Left lung (tissue), 10 donors: Measurements from ENCODE around the gene CPEB3. TPM values are rescaled to one million over a fixed set of nuclear protein-coding genes. Genes with fewer than 3 reads are reported as not detected.
"Not testable (repeated sequence)": the region's sequence is repeated elsewhere in the genome, so short reads cannot be mapped to it uniquely, and the experiment has no call there.

Experiments used
- ATAC-seq: fragments of 200-7000 bp; cut with Tn5 transposase; one replicate; pipeline ENCODE4 v1.9.1; 2020; ENCODE audit warnings: moderate library complexity
- DNase-seq, 4 donors: peaks; one replicate each; pipeline ENCODE4 v3.0.0-alpha.2; 2013 to 2020
- H3K27ac ChIP-seq, 2 donors: fragments of 200-600 bp; sonication (generic) in 1 of 2; one replicate each; pipeline versions ENCODE4 v1.5.0 to v1.8.0; 2020 to 2021
- H3K27me3 ChIP-seq, 2 donors: fragments of 200-600 bp; sonication (generic) in 1 of 2; one replicate each; pipeline versions ENCODE4 v1.5.0 to v1.8.0; 2020 to 2021
- H3K36me3 ChIP-seq, 2 donors: fragments of 200-600 bp; sonication (generic) in 1 of 2; one replicate each; pipeline versions ENCODE4 v1.5.0 to v1.8.0; 2020 to 2021
- H3K4me1 ChIP-seq, 2 donors: fragments of 200-600 bp; one replicate each; pipeline ENCODE4 v1.8.0; 2021
- H3K4me3 ChIP-seq, 2 donors: fragments of 200-600 bp; sonication (generic) in 1 of 2; one replicate each; pipeline versions ENCODE4 v1.5.0 to v1.8.0; 2020 to 2021; ENCODE audit warnings: mild to moderate bottlenecking in 1 of 2
- H3K9me3 ChIP-seq, 2 donors: fragments of 200-600 bp; sonication (generic) in 1 of 2; one replicate each; pipeline versions ENCODE4 v1.5.0 to v1.8.0; 2020 to 2021
- intact Hi-C, 2 donors: fragments of 100-400 bp; cut with DNase I; formaldehyde crosslinking; loops; one replicate each; pipeline versions ENCODE4 v1.11.2 to v1.14.2; 2022
- polyA plus RNA-seq, 6 donors: library from polyadenylated mRNA; unstranded; fragments of 120-200 nt; gene quantifications; one replicate each; pipeline ENCODE4 v1.2.1, GENCODE V29; 2013; ENCODE audit not compliant: insufficient read length in 6 of 6
- total RNA-seq, 2 donors: library from RNA; stranded (reverse); fragmentation: NEBNext Ultra II Directional; extraction: Animal tissue kit (Norgen Biotek cat#: 25700); gene quantifications; one replicate each; pipeline ENCODE4 v1.2.1, GENCODE V29; 2021
- TF ChIP-seq, protein P1 (sequence below), 2 donors: fragments of 200-600 bp; sonication (generic) in 1 of 2; IDR thresholded peaks; one replicate each; pipeline versions ENCODE4 v1.5.0 to v1.8.0; 2021; ENCODE audit warnings: antibody characterized with exemption in 2 of 2
- donor health status: DM: no; HTN: yes; CAD: no.
- donor health status: DM: no; HTN: no; CAD: no.

Gene CPEB3
- total and polyA plus RNA-seq, 8 donors, result 2.9 to 4.3 (median 3.5) TPM

DNA sequence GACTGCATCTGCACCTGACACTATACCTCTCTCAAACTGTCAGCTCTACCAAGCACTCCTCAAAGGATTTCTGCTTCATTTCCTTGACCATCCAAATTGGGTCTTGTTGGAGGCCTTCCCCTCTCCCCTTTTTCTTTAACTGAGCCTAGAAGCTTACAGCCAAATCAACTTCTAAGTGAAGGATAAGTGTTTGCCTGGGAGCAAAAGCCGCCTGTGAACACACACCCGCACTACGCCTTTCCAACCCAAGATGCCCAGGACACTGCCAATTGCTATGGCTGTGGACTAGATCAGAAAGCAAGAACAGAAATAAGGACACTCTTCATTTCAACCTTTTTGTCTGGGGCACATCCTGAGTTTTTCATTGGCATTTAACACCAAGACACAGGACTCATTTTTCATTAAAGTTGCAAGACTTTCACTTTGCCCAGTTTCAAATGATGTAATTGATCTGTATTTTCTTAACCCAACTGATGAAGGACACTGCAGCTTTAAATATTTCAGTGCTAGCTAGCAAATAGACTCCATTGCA lies 52.8 kb downstream of the CPEB3 start:
- Histone ChIP-seq H3K36me3 (peaks cover 0 to 3% of the 10 kb centered on the region in 2 donors), H3K4me3 (peak overlapping the region in 1 of 2 donors; percentile 58), H3K4me1 (peaks cover 9 to 46% of the 10 kb centered on the region in 2 donors), H3K9me3 (no peaks in the 10 kb centered on the region), H3K27ac (peak overlapping the region in 1 of 2 donors; percentile 92), H3K27me3 (no peaks in the 10 kb centered on the region)
- ATAC-seq (peak; percentile 35), DNase-seq (peak in 1 of 4 donors; percentile 12)
- TF ChIP-seq, protein P1, sequence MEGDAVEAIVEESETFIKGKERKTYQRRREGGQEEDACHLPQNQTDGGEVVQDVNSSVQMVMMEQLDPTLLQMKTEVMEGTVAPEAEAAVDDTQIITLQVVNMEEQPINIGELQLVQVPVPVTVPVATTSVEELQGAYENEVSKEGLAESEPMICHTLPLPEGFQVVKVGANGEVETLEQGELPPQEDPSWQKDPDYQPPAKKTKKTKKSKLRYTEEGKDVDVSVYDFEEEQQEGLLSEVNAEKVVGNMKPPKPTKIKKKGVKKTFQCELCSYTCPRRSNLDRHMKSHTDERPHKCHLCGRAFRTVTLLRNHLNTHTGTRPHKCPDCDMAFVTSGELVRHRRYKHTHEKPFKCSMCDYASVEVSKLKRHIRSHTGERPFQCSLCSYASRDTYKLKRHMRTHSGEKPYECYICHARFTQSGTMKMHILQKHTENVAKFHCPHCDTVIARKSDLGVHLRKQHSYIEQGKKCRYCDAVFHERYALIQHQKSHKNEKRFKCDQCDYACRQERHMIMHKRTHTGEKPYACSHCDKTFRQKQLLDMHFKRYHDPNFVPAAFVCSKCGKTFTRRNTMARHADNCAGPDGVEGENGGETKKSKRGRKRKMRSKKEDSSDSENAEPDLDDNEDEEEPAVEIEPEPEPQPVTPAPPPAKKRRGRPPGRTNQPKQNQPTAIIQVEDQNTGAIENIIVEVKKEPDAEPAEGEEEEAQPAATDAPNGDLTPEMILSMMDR (IDR thresholded peaks at IDR 0.05), result no peak
- intact Hi-C loops, result no loop called here

DNA sequence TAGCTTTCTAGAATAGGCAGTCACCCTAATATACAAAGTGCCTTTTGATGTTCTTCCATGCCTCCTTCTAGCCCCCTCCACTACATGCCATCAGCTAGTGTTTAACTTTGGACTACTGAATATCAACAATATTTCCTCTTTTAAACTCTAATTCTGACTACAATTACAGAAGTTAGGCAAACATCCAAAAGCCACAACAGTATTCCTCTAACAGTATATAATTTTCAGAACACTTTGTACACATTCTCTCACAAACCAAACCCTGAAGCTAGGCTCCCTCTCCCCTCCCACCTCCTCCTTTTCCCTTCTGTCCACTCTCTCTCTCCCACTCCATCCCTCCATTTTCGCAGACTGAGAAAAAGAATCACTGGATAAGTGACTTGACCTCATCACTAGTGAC lies 59.7 kb downstream of the CPEB3 start:
- TF ChIP-seq, protein P1 (IDR thresholded peaks at IDR 0.05), result no peak
- no peaks in the 10 kb centered on the region for H3K27me3 ChIP-seq
- intact Hi-C loops, result no loop called here
- H3K9me3 ChIP-seq, result no peaks in the 10 kb centered on the region
- DNase-seq (no peak), ATAC-seq (no peak)
- peaks cover 0 to 3% of the 10 kb centered on the region in 2 donors for H3K36me3 ChIP-seq
- no peaks in the 10 kb centered on the region for H3K4me1 ChIP-seq
- H3K4me3 ChIP-seq, result no peak overlapping the region
- H3K27ac ChIP-seq, result no peak overlapping the region

DNA sequence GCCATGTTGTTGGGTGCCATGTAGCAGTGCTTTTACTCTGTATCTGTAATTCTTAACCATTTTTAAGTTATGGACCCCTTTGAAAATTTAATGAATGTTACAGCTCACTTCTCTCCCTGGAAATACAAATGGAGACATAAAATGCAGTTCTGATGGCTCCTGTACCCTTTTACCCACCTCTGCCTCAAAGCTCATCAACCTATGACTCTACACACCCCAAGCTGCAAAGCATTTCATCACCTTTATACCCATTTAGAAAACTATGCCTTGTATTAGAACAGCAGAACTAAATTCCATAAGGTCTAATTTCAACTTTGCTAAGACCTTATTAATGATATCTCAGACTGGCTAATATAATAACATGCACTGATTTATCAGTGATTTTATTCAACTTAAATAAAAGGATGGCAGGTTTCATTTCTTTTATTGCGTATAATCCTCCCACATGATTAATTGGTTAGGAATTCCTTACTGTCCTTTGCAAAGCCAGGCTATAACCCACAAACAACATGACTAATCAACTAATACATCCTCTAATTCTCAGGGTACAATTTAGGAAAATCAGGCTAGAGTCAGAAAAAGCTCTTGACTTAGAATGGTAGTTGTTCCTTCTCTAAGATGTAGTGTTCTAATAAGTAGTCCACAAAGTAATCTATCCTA lies 68.1 kb downstream of the CPEB3 start:
- TF ChIP-seq, protein P1 (IDR thresholded peaks at IDR 0.05), result no peak
- Histone ChIP-seq H3K4me1 (no peaks in the 10 kb centered on the region), H3K36me3 (peaks cover 0 to 7% of the 10 kb centered on the region in 2 donors), H3K4me3 (no peak overlapping the region), H3K9me3 (no peaks in the 10 kb centered on the region), H3K27ac (no peak overlapping the region), H3K27me3 (no peaks in the 10 kb centered on the region)
- intact Hi-C loops, result no loop called here
- ATAC-seq, result no peak
- no peak for DNase-seq

DNA sequence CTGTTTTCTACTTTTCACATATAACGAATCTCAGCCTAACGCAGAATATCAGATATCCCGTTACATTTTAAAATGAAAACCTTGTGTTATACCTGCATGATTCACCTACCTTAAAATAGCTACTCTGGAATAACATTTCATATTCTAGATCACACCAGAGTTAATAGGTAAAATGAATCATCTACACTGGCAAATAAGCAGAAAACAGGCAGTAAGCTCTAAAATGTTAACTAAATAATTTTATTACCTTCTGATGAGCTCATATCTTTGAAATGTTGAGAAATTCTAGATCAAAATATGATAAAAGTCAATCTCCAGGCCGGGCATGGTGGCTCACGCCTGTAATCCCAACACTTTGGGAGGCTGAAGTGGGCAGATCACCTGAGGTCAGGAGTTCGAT lies 71.3 kb downstream of the CPEB3 start:
- Histone ChIP-seq H3K36me3 (peaks cover 0 to 13% of the 10 kb centered on the region in 2 donors), H3K4me3 (no peak overlapping the region), H3K9me3 (no peaks in the 10 kb centered on the region), H3K27me3 (no peaks in the 10 kb centered on the region), H3K4me1 (no peaks in the 10 kb centered on the region), H3K27ac (no peak overlapping the region)
- ATAC-seq (no peak), DNase-seq (no peak)
- intact Hi-C loops, result no loop called here
- TF ChIP-seq, protein P1 (IDR thresholded peaks at IDR 0.05), result no peak

DNA sequence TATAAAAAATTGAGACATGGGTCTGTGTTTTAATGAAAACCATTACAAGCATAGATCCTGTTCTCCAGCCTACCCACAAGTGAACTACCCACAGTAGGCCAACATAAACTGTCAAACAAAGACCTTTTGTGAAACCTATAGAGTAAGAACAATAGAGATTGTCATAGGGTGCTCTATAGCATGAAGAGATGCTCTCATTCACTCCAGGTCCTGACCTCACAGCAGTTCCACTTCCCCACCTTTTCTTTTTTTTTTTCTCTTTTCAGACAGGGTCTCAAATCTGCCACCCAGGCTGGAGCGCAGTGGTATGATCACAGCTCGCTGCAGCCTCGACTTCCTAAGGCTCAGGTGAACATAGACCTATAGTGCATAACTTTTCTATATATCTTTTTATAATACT lies 72.3 kb downstream of the CPEB3 start:
- TF ChIP-seq, protein P1 (IDR thresholded peaks at IDR 0.05), result no peak
- peak in 1 of 4 donors; percentile 18 for DNase-seq
- no peak for ATAC-seq
- Histone ChIP-seq H3K27ac (no peak overlapping the region), H3K9me3 (no peaks in the 10 kb centered on the region), H3K4me3 (no peak overlapping the region), H3K27me3 (no peaks in the 10 kb centered on the region), H3K4me1 (no peaks in the 10 kb centered on the region), H3K36me3 (peaks cover 0 to 13% of the 10 kb centered on the region in 2 donors)
- intact Hi-C loops, result no loop called here

DNA sequence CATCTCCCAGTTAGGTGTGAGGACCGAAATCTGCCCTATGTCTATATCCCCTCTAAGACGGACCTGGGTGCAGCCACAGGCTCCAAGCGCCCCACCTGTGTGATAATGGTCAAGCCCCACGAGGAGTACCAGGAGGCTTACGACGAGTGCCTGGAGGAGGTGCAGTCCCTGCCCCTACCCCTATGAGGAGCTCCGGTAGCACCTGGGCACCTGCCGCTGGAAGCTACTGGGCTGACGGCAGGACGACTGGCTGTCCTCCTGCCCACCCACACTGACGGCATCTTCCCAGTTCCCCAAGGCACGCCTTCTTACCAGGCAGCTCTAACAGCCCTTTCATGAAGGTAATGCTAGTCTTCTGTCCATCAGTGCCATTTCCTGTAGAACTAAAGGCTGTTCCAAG lies 74.3 kb downstream of the CPEB3 start:
- H3K27ac ChIP-seq, H3K27me3 ChIP-seq, H3K4me3 ChIP-seq, ATAC-seq, H3K9me3 ChIP-seq, H3K4me1 ChIP-seq, intact Hi-C loops, DNase-seq: not testable (repeated sequence)
- H3K36me3 ChIP-seq, result peaks cover 0 to 11% of the 10 kb centered on the region in 2 donors

DNA sequence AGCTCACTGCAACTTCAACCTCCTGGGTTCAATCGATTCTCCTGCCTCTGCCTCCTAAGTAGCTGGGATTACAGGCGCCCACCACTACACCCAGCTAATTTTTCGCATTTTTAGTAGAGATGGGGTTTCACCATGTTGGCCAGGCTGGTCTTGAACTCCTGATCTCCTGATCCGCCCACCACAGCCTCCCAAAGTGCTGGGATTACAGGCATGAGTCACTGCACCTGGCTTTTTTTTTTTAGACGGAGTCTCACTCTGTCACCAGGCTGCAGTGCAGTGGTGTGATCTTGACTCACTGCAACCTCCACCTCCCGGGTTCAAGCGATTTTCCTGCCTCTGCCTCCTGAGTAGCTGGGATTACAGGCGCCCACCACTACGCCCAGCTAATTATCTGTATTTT lies 75.7 kb downstream of the CPEB3 start:
- peaks cover 7 to 16% of the 10 kb centered on the region in 2 donors for H3K4me1 ChIP-seq
- H3K9me3 ChIP-seq, ATAC-seq, H3K27ac ChIP-seq, H3K36me3 ChIP-seq, intact Hi-C loops, DNase-seq, H3K27me3 ChIP-seq, H3K4me3 ChIP-seq: not testable (repeated sequence)
